Uterus (tissue), 4 donors: ENCODE measurements around the gene TPRA1. TPM values are rescaled to one million over a fixed set of nuclear protein-coding genes. Genes with fewer than 3 reads are reported as not detected.

Experiments
- DNase-seq, 2 donors: peaks; one replicate each; pipeline ENCODE4 v3.0.0-alpha.2; 2019 to 2020
- H3K27ac ChIP-seq, 2 donors: fragments of 200-600 bp; sonication (generic); 1 replicate in 1 of 2; 2 replicates in 1 of 2; pipeline ENCODE4 v1.5.1; 2016 to 2018
- H3K27me3 ChIP-seq, 2 donors: fragments of 200-600 bp; sonication (generic); one replicate each; pipeline ENCODE4 v1.5.1; 2018 to 2019; ENCODE audit warnings: control low read depth in 1 of 2
- H3K36me3 ChIP-seq, 2 donors: fragments of 200-600 bp; sonication (generic); one replicate each; pipeline ENCODE4 v1.5.1; 2019; ENCODE audit warnings: control low read depth in 1 of 2
- H3K4me1 ChIP-seq, 2 donors: fragments of 200-600 bp; sonication (generic); one replicate each; pipeline ENCODE4 v1.5.1; 2018 to 2019; ENCODE audit warnings: control low read depth in 1 of 2
- H3K4me3 ChIP-seq, 2 donors: fragments of 200-600 bp; sonication (generic); 1 replicate in 1 of 2; 2 replicates in 1 of 2; pipeline ENCODE4 v1.5.1; 2018 to 2019; ENCODE audit warnings: mild to moderate bottlenecking in 1 of 2
- H3K9me3 ChIP-seq, 2 donors: fragments of 200-600 bp; sonication (generic); one replicate each; pipeline ENCODE4 v1.5.1; 2019; ENCODE audit warnings: control low read depth in 1 of 2
- CTCF ChIP-seq, 4 experiments: fragments of 200-600 bp in 2 of 4; fragments of 450-650 bp in 2 of 4; sonication (generic) in 2 of 4; IDR thresholded peaks; one replicate each; pipeline ENCODE4 v1.5.1; 2016 to 2019; ENCODE audit warnings: antibody characterized with exemption in 4 of 4, mild to moderate bottlenecking in 2 of 4, moderate library complexity in 1 of 4
- POLR2A ChIP-seq, 2 donors: fragments of 450-650 bp; IDR thresholded peaks; one replicate each; pipeline ENCODE4 v1.6.1; 2016; ENCODE audit warnings: antibody characterized with exemption in 2 of 2, mild to moderate bottlenecking in 1 of 2, moderate library complexity in 1 of 2
- intact Hi-C: fragments of 100-400 bp; cut with DNase I; formaldehyde crosslinking; loops from one replicate; pipeline ENCODE4 v1.15.1; 2023; ENCODE audit warnings: low total_unique reads
- total RNA-seq, 4 donors: library from RNA; depleted of rRNA in 3 of 4; stranded (reverse); fragments of >200 nt in 3 of 4; gene quantifications; one replicate each; pipeline versions ENCODE4 v1.1.0 to v1.2.4, GENCODE V29; 2014 to 2023
- donor health status: DM: yes; HTN: yes; CAD: no.

TPRA1 gene
- total RNA-seq, 4 donors from 2014 or later, result 22.4 to 72.5 (median 37.7) TPM

GRCh38 chr3:127569160-127569559 lies 21.4 kb downstream of the TPRA1 start:
- H3K4me1 ChIP-seq, result no peaks in the 10 kb centered on the region
- no peaks in the 10 kb centered on the region for H3K27me3 ChIP-seq
- H3K4me3 ChIP-seq, result no peak overlapping the region
- H3K9me3 ChIP-seq, result no peaks in the 10 kb centered on the region
- no peak overlapping the region for H3K27ac ChIP-seq
- TF ChIP-seq POLR2A (IDR thresholded peaks at IDR 0.05), result no peak
- no peak for TF ChIP-seq CTCF (IDR thresholded peaks at IDR 0.05)
- intact Hi-C loops, result no loop called here
- no peak for DNase-seq
- H3K36me3 ChIP-seq, result no peaks in the 10 kb centered on the region

GRCh38 chr3:127568586-127568985 lies 21.9 kb downstream of the TPRA1 start:
- no peaks in the 10 kb centered on the region for H3K36me3 ChIP-seq
- H3K4me1 ChIP-seq, result no peaks in the 10 kb centered on the region
- no peaks in the 10 kb centered on the region for H3K27me3 ChIP-seq
- H3K27ac ChIP-seq, result no peak overlapping the region
- TF ChIP-seq POLR2A (IDR thresholded peaks at IDR 0.05), result no peak
- no peak for TF ChIP-seq CTCF (IDR thresholded peaks at IDR 0.05)
- H3K9me3 ChIP-seq, result no peaks in the 10 kb centered on the region
- DNase-seq, result no peak
- intact Hi-C loops, result no loop called here
- H3K4me3 ChIP-seq, result no peak overlapping the region

DNA sequence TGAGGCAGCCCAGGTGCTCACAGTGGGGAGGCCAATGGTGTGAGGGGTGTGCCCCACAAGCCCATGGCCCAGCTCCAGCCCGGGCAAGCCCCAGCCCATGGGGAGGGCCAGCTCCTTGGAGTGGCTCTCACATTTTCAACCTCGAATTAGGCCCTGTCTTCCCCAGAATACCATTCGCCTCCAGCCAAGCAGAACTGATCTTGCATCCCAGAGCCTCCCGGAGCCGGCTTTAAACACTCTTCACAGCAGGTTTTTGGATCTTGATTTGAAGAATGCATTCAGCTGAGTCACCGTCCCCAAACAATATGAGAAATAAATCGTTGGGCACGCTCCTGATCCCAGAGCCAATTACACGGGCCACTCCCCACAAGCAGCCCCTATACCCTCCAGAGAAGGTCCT lies 23.7 kb downstream of the TPRA1 start:
- Histone ChIP-seq H3K4me1 (no peaks in the 10 kb centered on the region), H3K27me3 (no peaks in the 10 kb centered on the region), H3K9me3 (no peaks in the 10 kb centered on the region), H3K27ac (no peak overlapping the region), H3K36me3 (no peaks in the 10 kb centered on the region), H3K4me3 (no peak overlapping the region)
- TF ChIP-seq POLR2A (IDR thresholded peaks at IDR 0.05) (no peak), CTCF (IDR thresholded peaks at IDR 0.05) (no peak)
- DNase-seq, result no peak
- intact Hi-C loops, result no loop called here

DNA sequence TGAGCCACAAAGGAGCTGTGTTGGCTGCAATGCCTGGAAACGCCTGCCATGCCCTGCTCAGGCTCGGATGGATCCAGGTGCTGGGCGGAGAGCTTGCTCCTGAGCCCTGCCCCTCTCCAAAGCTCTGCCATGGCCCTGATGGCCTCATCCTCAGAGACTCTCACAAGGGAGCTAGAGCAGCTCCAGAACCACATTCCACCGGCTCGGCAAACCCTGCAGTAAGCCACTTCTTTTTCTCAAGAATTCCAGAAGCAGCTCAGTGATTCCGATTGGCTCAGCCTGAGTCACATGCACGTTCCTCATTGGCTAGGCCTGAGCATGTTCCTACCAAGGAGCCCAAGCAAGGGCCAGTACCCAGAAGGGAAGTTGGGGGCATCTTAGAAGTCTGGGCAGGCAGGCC lies 24.8 kb downstream of the TPRA1 start:
- TF ChIP-seq POLR2A (IDR thresholded peaks at IDR 0.05) (no peak), CTCF (IDR thresholded peaks at IDR 0.05) (no peak)
- no peaks in the 10 kb centered on the region for H3K36me3 ChIP-seq
- DNase-seq, result no peak
- H3K4me1 ChIP-seq, result no peaks in the 10 kb centered on the region
- H3K4me3 ChIP-seq, result no peak overlapping the region
- intact Hi-C loops, result no loop called here
- no peak overlapping the region for H3K27ac ChIP-seq
- no peaks in the 10 kb centered on the region for H3K9me3 ChIP-seq
- H3K27me3 ChIP-seq, result no peaks in the 10 kb centered on the region

GRCh38 chr3:127560051-127560787 lies 30.3 kb downstream of the TPRA1 start:
- H3K36me3 ChIP-seq, result no peaks in the 10 kb centered on the region
- no peak for DNase-seq
- no peak overlapping the region for H3K27ac ChIP-seq
- no peaks in the 10 kb centered on the region for H3K4me1 ChIP-seq
- no peaks in the 10 kb centered on the region for H3K9me3 ChIP-seq
- no peak overlapping the region for H3K4me3 ChIP-seq
- TF ChIP-seq POLR2A (IDR thresholded peaks at IDR 0.05) (no peak), CTCF (IDR thresholded peaks at IDR 0.05) (no peak)
- H3K27me3 ChIP-seq, result no peaks in the 10 kb centered on the region
- intact Hi-C loops, result no loop called here
